ENCODE results near the gene IGDCC3.

The IGDCC3 gene

DNA sequence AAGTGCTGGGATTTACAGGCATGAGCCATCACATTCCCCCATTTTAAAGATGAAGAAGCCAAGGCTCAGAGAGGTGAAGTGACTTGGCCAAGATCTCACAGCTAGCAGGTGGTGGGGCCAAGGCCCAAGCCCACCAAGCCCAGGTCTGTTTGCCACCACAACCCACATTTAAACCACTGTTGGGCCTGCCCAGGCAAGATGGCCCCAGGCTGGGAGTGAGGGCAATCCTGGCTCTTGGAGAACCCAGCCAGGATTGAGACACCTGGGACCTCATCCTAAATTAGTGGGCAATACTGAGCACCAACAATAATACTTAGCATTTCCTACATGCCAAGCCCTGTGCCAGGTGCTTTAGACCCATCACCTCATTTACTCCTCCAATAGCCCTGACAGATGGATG, 6.9 kb downstream of the IGDCC3 start:
- Histone ChIP-seq H3K4me1 (ENCODE audit: control insufficient read depth, insufficient read depth, low read length, unreplicated experiment) (peaks cover 3% of the 10 kb centered on the region), H3K36me3 (ENCODE audit: insufficient read depth, low read length) (no peaks in the 10 kb centered on the region), H3K79me2 (ENCODE audit: control insufficient read depth, insufficient read depth, low read length, unreplicated experiment) (no peaks in the 10 kb centered on the region), H2AFZ (ENCODE audit: low read length, unreplicated experiment) (no peak overlapping the region), H3K4me3 (ENCODE audit: low read depth, low read length) (no peak overlapping the region), H3K27me3 (ENCODE audit: insufficient read depth, low read length) (peaks cover 24% of the 10 kb centered on the region), H3K27ac (ENCODE audit: low read depth, low read length) (no peak overlapping the region)

DNA sequence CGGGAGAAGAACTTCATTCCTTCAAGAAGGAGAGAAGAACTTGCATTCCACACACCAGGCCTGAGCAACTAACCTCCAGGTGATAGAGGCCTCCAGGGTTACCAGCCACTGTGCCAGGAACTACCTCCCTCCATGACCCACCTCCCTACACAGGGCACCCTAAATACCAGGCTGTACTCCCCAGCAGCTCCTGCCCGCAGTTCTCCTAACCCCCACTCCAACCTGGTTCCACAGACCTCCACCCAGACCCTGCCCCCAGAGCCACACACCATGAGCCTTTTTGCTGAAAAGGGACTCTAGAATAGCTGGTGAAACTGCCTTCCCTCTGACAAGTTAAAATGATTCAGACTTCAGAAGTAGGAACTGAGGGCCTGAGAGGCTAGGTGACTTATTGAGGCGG, 8.2 kb downstream of the IGDCC3 start:
- Histone ChIP-seq H3K79me2 (ENCODE audit: control insufficient read depth, insufficient read depth, low read length, unreplicated experiment) (no peaks in the 10 kb centered on the region), H3K36me3 (ENCODE audit: insufficient read depth, low read length) (no peaks in the 10 kb centered on the region), H3K27ac (ENCODE audit: low read depth, low read length) (no peak overlapping the region), H3K27me3 (ENCODE audit: insufficient read depth, low read length) (peaks cover 12% of the 10 kb centered on the region), H3K4me3 (ENCODE audit: low read depth, low read length) (no peak overlapping the region), H2AFZ (ENCODE audit: low read length, unreplicated experiment) (no peak overlapping the region), H3K4me1 (ENCODE audit: control insufficient read depth, insufficient read depth, low read length, unreplicated experiment) (no peaks in the 10 kb centered on the region)

DNA sequence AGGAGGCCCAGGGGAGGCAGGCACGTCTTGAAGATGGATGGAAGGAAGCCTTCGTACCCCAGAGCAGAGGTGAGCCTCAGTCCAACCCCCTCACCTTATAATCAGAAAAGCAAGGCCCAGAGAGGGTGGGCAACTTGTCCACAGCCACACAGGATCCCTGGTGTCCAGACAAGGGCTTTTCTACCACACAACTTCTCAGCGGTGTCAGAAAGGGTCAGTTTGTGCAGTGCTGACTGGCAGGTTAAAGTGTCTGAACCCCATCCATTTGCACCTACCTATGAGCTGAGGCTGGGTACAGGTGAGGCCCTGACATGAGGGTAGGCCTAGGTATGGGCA, 8.6 kb downstream of the IGDCC3 start:
- Histone ChIP-seq H2AFZ (ENCODE audit: low read length, unreplicated experiment) (no peak overlapping the region), H3K27me3 (ENCODE audit: insufficient read depth, low read length) (peaks cover 10% of the 10 kb centered on the region), H3K4me1 (ENCODE audit: control insufficient read depth, insufficient read depth, low read length, unreplicated experiment) (no peaks in the 10 kb centered on the region), H3K36me3 (ENCODE audit: insufficient read depth, low read length) (no peaks in the 10 kb centered on the region), H3K4me3 (ENCODE audit: low read depth, low read length) (no peak overlapping the region), H3K79me2 (ENCODE audit: control insufficient read depth, insufficient read depth, low read length, unreplicated experiment) (no peaks in the 10 kb centered on the region), H3K27ac (ENCODE audit: low read depth, low read length) (no peak overlapping the region)

DNA sequence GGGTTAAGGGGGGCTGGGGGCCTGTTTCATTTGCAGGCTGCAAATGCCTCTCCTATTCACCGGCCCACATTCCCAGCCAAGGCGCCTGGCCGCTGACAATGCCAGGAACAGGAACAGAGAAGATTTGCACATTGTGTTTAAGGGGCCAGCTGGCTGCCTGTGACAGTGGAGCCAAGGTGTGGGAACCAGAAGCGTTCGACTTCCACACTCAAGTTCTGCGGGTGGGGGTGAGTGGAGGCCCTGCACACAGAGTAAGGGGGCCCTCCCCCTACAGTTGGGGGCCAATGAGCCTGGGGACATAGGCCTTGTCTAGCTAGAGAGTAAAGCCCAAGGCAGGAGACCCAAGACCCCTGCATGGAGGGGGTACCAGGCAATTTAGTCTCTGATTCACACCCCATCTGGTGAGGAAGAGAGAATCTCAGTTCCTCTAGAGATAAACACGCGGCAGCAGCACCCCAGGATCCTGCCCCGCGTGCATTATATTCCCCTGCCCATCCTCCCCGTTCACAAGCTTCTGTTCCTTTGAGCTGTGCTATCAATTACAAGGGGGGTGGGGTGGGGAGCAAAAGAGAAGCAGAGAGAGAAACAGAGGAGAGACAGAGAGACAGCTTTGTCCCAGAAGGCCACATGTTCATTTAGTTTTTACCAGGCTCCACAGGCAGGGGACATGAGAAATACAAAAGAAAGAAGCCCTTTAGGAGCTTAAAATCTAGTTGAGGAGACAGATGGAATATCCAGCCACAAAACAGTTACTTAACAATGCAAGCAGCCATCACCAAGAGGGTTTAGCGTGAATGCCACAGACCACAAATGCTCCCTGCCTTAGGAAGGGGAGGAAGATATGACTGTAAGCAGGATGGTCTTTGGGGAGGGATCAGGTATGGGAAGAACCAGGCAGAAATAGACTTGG, 9.2 kb downstream of the IGDCC3 start:
- peaks cover 7% of the 10 kb centered on the region for H3K27me3 ChIP-seq (ENCODE audit: insufficient read depth, low read length)
- H3K36me3 ChIP-seq (ENCODE audit: insufficient read depth, low read length) = no peaks in the 10 kb centered on the region
- no peaks in the 10 kb centered on the region for H3K4me1 ChIP-seq (ENCODE audit: control insufficient read depth, insufficient read depth, low read length, unreplicated experiment)
- H3K79me2 ChIP-seq (ENCODE audit: control insufficient read depth, insufficient read depth, low read length, unreplicated experiment) = no peaks in the 10 kb centered on the region
- H3K4me3 ChIP-seq (ENCODE audit: low read depth, low read length) = no peak overlapping the region
- H3K27ac ChIP-seq (ENCODE audit: low read depth, low read length) = no peak overlapping the region
- no peak overlapping the region for H2AFZ ChIP-seq (ENCODE audit: low read length, unreplicated experiment)

DNA sequence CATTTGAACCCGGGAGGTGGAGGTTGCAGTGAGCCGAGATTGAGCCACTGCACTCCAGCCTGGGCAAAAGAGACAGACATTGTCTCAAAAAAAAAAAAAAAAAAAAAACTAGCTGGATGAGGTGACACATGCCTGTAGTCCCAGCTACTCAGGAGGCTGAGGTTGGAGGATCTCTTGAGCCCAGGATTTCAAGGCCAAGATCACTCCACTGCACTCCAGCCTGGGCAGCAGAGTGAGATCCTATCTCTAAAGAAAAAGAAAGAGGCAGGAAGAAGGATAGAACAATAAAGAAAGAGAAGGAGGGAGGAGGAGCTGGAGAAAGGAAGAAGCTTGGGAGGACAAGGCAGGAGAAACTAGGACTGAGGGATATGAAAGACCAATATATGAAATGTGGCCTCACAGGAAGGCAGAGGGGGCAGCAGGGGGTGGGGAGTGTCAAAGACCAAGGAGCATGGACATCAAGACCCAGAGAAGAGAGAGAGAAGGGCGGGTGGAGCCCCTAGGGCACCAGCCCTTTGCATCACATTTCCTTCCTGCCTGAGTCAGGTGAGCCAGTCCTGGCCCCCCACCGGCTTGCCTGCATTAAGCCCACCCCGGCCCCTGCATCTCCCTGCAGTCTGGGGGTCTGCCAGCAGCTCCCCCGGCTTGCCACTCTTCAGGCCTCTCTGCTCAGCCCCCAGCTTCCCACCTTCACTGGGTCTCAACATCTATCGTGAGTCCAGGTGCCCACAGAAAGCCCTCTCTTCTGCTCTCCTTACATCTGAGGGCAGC, 11.5 kb downstream of the IGDCC3 start:
- H3K27me3 ChIP-seq (ENCODE audit: insufficient read depth, low read length) = no peaks in the 10 kb centered on the region
- H2AFZ ChIP-seq (ENCODE audit: low read length, unreplicated experiment) = no peak overlapping the region
- H3K27ac ChIP-seq (ENCODE audit: low read depth, low read length) = no peak overlapping the region
- no peak overlapping the region for H3K4me3 ChIP-seq (ENCODE audit: low read depth, low read length)
- H3K36me3 ChIP-seq (ENCODE audit: insufficient read depth, low read length) = no peaks in the 10 kb centered on the region
- no peaks in the 10 kb centered on the region for H3K4me1 ChIP-seq (ENCODE audit: control insufficient read depth, insufficient read depth, low read length, unreplicated experiment)
- no peaks in the 10 kb centered on the region for H3K79me2 ChIP-seq (ENCODE audit: control insufficient read depth, insufficient read depth, low read length, unreplicated experiment)

DNA sequence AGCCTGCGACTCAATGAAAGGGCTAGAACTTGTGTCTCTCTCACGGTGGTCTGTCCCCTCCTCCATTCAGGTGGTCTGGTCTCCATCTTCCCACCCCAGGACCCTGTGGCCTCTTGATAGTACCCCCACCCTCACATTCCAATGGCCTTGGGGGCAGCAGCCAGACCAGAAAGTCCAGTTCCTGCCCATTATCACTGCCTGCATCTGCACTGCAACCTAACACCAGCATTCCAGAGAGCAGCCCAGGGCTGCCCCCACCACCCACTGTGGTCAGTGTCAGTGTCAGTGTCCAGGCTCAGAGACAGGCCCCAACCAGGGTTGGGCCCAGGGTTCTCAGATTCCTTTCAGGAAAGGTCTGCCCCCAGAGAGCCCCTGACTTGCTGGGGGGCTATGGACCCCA, 12.6 kb downstream of the IGDCC3 start:
- H3K4me1 ChIP-seq (ENCODE audit: control insufficient read depth, insufficient read depth, low read length, unreplicated experiment) = no peaks in the 10 kb centered on the region
- H3K79me2 ChIP-seq (ENCODE audit: control insufficient read depth, insufficient read depth, low read length, unreplicated experiment) = no peaks in the 10 kb centered on the region
- no peaks in the 10 kb centered on the region for H3K36me3 ChIP-seq (ENCODE audit: insufficient read depth, low read length)
- H3K4me3 ChIP-seq (ENCODE audit: low read depth, low read length) = no peak overlapping the region
- no peaks in the 10 kb centered on the region for H3K27me3 ChIP-seq (ENCODE audit: insufficient read depth, low read length)
- no peak overlapping the region for H2AFZ ChIP-seq (ENCODE audit: low read length, unreplicated experiment)
- H3K27ac ChIP-seq (ENCODE audit: low read depth, low read length) = no peak overlapping the region

DNA sequence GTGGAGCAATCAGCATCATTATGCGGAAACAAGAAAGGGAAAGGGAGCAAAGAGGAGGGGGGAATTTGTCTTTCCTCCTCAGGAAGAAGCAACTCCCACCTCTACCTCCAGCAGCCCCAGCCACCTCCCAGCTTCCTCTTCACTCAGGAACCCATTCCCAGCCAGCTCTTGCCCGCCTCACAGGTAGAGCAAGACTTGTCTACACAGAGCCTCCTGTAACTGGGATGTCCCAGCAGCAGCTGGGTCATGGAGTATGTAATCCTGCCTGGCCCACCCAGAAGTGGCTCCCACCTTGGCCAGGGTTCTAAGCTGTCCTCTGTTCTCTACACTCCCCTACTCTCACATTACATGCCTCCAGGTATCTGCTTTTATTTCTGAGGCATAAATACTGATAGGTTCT, 14.0 kb downstream of the IGDCC3 start:
- no peak overlapping the region for H3K27ac ChIP-seq (ENCODE audit: low read depth, low read length)
- H3K4me1 ChIP-seq (ENCODE audit: control insufficient read depth, insufficient read depth, low read length, unreplicated experiment) = no peaks in the 10 kb centered on the region
- H3K27me3 ChIP-seq (ENCODE audit: insufficient read depth, low read length) = no peaks in the 10 kb centered on the region
- no peaks in the 10 kb centered on the region for H3K36me3 ChIP-seq (ENCODE audit: insufficient read depth, low read length)
- H2AFZ ChIP-seq (ENCODE audit: low read length, unreplicated experiment) = no peak overlapping the region
- H3K4me3 ChIP-seq (ENCODE audit: low read depth, low read length) = no peak overlapping the region
- no peaks in the 10 kb centered on the region for H3K79me2 ChIP-seq (ENCODE audit: control insufficient read depth, insufficient read depth, low read length, unreplicated experiment)

DNA sequence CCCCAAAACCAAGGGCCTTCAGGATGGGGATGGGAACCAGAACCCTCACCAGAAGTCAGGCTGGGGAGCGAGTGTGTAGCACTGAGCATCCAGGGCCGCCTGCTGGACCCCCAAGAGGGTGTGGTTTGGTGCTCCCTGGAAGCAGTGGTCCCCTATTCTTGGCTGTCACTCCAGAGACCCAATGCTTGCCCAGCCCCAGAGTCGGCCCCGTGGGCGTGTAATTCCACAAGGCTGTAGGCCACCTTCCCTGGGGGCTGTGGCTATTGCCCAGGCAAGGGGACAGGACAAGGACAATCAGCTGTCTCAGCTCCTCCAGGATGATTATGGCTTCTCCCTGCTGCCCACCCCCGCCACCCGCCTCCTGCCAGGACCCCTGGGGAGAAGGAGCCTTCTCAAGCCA, 14.5 kb downstream of the IGDCC3 start:
- H3K4me1 ChIP-seq (ENCODE audit: control insufficient read depth, insufficient read depth, low read length, unreplicated experiment) = no peaks in the 10 kb centered on the region
- H3K27ac ChIP-seq (ENCODE audit: low read depth, low read length) = no peak overlapping the region
- H3K79me2 ChIP-seq (ENCODE audit: control insufficient read depth, insufficient read depth, low read length, unreplicated experiment) = no peaks in the 10 kb centered on the region
- no peaks in the 10 kb centered on the region for H3K27me3 ChIP-seq (ENCODE audit: insufficient read depth, low read length)
- H3K4me3 ChIP-seq (ENCODE audit: low read depth, low read length) = no peak overlapping the region
- no peak overlapping the region for H2AFZ ChIP-seq (ENCODE audit: low read length, unreplicated experiment)
- no peaks in the 10 kb centered on the region for H3K36me3 ChIP-seq (ENCODE audit: insufficient read depth, low read length)

DNA sequence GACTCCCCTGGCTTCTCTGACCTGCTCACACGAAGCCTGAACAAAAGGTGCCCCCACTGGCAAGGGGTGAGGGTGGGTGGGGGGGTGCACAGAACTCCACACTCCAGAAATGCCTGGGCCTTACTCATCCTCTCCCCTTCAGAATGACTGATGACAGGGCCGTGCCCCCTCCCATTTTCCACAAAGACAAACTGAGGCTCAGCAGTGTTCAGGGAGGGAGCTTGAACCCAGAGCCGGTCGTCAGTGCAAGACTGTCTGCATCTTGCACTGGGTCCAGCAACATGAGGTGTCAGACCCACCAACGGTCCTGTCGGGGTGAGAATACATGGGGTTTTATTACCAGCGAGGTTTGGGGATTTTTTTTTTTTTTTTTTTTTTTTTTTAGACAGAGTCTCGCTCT, 15.3 kb downstream of the IGDCC3 start:
- Histone ChIP-seq H2AFZ (ENCODE audit: low read length, unreplicated experiment) (no peak overlapping the region), H3K79me2 (ENCODE audit: control insufficient read depth, insufficient read depth, low read length, unreplicated experiment) (no peaks in the 10 kb centered on the region), H3K27me3 (ENCODE audit: insufficient read depth, low read length) (no peaks in the 10 kb centered on the region), H3K4me1 (ENCODE audit: control insufficient read depth, insufficient read depth, low read length, unreplicated experiment) (no peaks in the 10 kb centered on the region), H3K36me3 (ENCODE audit: insufficient read depth, low read length) (no peaks in the 10 kb centered on the region), H3K27ac (ENCODE audit: low read depth, low read length) (no peak overlapping the region), H3K4me3 (ENCODE audit: low read depth, low read length) (no peak overlapping the region)

DNA sequence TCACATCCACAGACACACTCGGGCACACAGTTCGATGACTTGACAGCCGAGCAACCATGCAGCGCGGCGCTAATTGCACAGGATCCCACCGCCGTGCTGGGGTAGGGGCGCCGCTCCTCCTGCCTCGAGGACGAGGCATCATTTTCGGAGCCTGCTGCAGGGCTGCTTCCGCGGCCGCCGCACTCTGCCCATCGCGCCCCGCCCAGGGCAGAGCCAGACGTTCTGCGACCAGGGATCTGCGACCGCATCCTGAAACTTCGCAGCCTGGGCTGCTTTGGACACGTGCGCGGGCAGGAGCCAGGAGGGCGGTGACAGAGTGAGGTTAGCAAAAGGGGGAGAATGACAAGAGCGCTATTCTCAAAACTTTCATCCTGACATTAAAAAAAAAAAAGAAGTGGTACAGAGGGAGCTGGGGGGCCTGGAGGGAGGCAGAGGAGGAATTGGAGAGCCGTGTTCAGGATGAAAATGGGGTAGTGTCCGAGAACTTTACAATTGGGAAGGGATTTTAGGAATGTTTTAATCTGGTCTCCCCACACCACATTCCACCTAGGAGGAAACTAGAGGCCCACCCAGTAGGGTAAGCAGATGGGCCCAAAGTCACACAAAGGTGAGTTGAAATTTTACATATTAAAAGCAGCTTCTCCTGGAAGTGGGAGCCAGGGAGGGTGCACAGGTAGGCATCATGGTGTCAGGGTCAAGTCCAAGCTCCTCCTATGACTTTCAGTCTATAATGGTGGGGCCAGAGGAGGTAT, 15.9 kb downstream of the IGDCC3 start:
- Histone ChIP-seq H3K79me2 (ENCODE audit: control insufficient read depth, insufficient read depth, low read length, unreplicated experiment) (no peaks in the 10 kb centered on the region), H3K4me3 (ENCODE audit: low read depth, low read length) (no peak overlapping the region), H3K4me1 (ENCODE audit: control insufficient read depth, insufficient read depth, low read length, unreplicated experiment) (no peaks in the 10 kb centered on the region), H3K36me3 (ENCODE audit: insufficient read depth, low read length) (no peaks in the 10 kb centered on the region), H3K27me3 (ENCODE audit: insufficient read depth, low read length) (peaks cover 6% of the 10 kb centered on the region), H2AFZ (ENCODE audit: low read length, unreplicated experiment) (no peak overlapping the region), H3K27ac (ENCODE audit: low read depth, low read length) (no peak overlapping the region)
